ENCODE data around the gene GLIS1.

Gene GLIS1

GRCh38 chr1:53517109-53517508 lies 221.9 kb downstream of the GLIS1 start:
- TF ChIP-seq CTCF (IDR thresholded peaks at IDR 0.05; ENCODE audit: low read depth, low read length, missing control alignments): no peak
- no peak overlapping the region for H3K4me3 ChIP-seq (replicated peaks; ENCODE audit: low read depth, low read length)
- DNase-seq (ENCODE audit: extremely low read depth, low read depth): no peak

GRCh38 chr1:53516181-53516580 lies 222.8 kb downstream of the GLIS1 start:
- TF ChIP-seq CTCF (IDR thresholded peaks at IDR 0.05; ENCODE audit: low read depth, low read length, missing control alignments): no peak
- no peak for DNase-seq (ENCODE audit: extremely low read depth, low read depth)
- no peak overlapping the region for H3K4me3 ChIP-seq (replicated peaks; ENCODE audit: low read depth, low read length)

- no peak overlapping the region for H3K4me3 ChIP-seq (replicated peaks; ENCODE audit: low read depth, low read length)
- no peak for TF ChIP-seq CTCF (IDR thresholded peaks at IDR 0.05; ENCODE audit: low read depth, low read length, missing control alignments)
- DNase-seq (ENCODE audit: extremely low read depth, low read depth): no peak
Observed at GRCh38 chr1:53514436-53514835, 224.5 kb downstream of the GLIS1 start.

DNA sequence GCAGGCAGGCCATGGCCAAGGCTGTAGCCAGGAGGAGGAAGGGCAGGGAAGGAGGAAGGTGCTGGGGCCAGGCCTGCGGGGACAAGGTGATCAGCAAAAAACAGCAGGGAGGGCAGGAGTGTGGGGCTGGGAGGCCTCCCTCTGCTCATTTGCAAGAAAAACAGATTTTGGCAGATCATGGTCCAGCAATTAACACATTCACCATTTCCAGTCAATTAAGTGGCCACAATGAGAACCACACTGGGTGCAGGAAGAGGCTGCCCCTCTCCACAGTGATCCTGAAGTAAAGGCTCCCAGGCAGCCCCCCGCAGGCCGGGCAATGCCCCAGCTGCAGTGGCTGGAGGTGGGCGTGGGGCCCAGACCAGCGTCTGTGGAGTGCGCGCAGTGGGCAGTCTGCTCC lies 225.1 kb downstream of the GLIS1 start:
- no peak overlapping the region for H3K4me3 ChIP-seq (replicated peaks; ENCODE audit: low read depth, low read length)
- DNase-seq (ENCODE audit: extremely low read depth, low read depth): no peak
- no peak for TF ChIP-seq CTCF (IDR thresholded peaks at IDR 0.05; ENCODE audit: low read depth, low read length, missing control alignments)

GRCh38 chr1:53512807-53513755 lies 225.9 kb downstream of the GLIS1 start:
- no peak overlapping the region for H3K4me3 ChIP-seq (replicated peaks; ENCODE audit: low read depth, low read length)
- no peak for DNase-seq (ENCODE audit: extremely low read depth, low read depth)
- no peak for TF ChIP-seq CTCF (IDR thresholded peaks at IDR 0.05; ENCODE audit: low read depth, low read length, missing control alignments)

DNA sequence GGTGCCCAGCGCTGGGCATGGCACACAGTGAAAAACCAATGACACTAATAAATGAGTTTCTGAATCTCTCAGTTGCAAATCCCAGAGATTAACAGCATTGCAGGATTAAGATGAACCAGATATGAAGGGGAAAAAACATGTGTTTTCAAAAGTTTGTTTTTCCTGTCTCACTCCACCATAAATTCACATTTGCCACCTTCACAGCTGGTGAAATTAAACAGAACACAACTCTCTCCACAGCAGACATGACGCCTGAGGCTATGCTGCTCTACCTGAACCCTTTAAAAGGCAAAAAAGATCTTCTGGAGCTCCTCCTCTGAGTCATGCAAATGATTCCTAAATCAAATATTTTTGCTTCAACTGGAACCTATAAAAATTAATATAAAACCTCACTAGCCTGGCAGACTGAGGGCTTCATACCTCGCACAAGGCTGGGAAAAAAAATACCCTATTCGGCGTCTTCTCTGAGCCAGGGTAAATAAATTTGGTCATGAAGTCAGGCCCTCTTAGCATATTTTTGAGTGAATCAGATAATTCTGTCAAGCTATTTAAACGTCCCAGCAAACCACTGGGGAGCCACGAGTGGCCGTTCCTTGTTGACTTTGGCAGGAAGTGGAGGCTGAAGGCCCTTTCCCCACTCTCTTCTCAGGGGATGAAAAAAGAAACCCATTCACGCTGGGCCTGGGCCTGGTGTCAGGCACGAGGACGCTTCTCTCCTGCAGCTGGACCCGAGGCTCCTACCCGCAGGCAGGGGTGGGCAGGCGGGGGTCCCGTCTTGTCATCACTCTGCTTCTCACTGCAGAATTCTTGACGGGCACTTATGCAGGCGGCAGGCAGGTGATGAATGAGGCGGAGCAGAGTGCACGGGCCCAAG lies 226.8 kb downstream of the GLIS1 start:
- no peak for TF ChIP-seq CTCF (IDR thresholded peaks at IDR 0.05; ENCODE audit: low read depth, low read length, missing control alignments)
- H3K4me3 ChIP-seq (replicated peaks; ENCODE audit: low read depth, low read length): no peak overlapping the region
- DNase-seq (ENCODE audit: extremely low read depth, low read depth): peak; percentile 32

Data from HFF-Myc (cell line).